ENCODE data around the gene ERBB4.

The ERBB4 gene

DNA sequence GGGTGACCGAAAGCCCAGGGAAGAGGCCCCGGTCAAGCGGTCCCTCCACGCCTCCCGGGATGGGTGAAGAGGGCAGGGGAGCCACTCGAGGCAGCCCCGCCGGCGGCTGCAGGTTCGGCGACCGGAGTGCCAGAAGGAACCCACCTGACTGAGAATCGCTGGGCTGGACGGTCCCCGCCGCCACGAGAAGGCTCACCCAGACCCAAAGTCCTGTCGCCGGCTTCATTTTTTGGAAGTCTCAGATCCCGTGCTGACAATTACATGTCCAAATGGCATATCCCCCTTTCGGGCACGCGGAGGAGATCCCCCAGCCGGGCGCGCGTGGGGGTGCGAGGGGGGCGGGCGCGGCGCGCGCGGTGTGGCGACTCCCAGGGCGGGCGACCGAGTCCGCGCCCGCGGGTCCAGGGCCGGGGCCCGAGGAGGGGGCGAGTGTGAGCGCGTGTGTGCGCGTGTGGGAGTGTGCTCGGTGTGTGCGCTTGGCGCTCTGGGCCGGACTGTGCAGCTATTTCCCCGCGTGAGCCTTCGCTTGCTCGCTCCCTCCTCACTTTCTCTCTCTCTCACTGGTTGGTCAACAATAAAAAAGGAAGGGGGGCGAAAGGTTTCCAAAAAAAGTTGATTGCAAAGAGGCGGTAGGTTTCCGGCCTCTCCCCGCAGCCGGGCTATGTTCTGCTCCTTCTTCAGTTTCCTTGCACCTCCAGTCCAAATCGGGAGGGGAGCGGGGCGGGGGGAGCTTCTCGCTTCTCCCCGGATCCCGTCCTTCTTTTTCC, at the start of gene ERBB4:
Gene ERBB4 (minus strand): TSS at position 498 of the 767 bp plus-strand sequence. CDS start 272 bp downstream, at position 226.
- no peak for DNase-seq (ENCODE audit: low read depth in 2 of 2, low spot score in 1 of 2)

DNA sequence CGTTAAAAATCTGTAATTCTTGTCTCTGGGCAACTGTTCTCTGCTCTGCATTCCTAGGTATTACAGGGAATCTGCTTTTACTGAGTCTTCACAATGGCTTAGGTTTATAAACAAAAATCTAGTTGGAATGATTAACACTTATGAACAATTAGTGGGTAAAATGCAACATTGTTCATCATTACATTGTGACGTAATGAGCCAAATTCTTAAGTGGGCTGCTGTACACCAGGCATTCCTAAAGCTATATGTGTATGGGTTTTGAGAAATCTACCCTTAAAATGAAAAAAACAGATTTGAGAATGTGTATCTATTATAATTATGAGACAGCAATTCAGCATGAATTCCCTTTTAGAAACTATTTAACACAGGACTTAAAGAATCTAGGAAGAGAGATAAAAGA, 41.5 kb upstream of the ERBB4 start:
- no peak for DNase-seq (ENCODE audit: low read depth in 2 of 2, low spot score in 1 of 2)

DNA sequence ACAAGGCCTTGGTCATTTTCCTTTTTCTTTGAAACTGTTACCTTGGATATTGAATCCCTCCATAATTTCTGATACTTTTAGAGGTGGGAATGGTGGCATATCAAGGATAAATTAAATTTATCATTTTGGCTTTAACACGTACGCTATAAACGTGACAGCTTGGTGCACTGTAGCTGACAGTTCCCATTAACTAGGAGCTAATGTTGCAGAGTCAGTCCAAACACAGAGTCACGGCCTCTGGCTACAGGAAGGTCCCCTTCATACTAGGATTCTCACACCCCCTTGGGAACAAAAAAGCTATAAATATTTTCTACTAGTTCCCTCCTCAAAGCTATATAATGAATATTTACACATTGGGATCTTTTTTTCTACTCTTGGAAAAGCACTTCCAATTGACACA, 17.7 kb upstream of the ERBB4 start:
- DNase-seq (ENCODE audit: low read depth in 2 of 2, low spot score in 1 of 2), result no peak

DNA sequence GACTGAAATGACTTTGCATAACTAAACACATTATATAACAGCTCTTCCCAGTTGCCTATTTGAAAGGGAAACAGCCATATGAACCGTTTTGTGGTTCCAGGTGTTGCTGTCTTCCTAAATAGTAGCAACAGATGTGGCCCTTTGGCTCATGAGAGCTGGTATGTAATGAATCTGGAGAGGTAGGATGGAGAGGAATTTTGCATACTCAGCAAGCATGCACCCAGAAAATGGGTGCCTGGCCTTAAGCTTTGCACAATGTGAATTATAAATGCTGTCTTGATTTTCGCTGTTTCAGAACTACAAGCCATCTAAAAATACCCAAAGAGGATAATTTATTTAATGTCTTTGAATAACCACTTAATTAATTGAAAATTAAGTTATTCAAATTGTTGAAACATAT, 15.6 kb upstream of the ERBB4 start:
- DNase-seq (ENCODE audit: low read depth in 2 of 2, low spot score in 1 of 2), result no peak

DNA sequence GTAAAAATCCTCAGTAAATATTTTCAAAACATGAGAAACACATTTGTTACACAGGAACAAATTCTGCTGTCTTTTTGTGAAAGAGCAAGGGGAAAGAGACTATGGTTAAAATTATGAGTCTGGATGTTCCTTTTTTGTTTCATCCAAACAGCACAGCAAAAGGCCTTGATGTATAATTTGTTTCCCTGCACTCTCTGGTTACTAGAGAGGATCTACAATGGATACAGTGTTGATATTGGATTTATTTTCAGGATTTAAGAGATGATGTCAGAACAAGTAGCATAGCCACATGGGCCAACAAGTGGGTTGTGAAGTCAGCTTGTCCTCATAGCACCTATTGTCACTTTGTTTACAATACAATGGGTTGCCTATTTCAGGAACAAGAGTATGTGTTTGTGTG, 11.3 kb upstream of the ERBB4 start:
- no peak for DNase-seq (ENCODE audit: low read depth in 2 of 2, low spot score in 1 of 2)

DNA sequence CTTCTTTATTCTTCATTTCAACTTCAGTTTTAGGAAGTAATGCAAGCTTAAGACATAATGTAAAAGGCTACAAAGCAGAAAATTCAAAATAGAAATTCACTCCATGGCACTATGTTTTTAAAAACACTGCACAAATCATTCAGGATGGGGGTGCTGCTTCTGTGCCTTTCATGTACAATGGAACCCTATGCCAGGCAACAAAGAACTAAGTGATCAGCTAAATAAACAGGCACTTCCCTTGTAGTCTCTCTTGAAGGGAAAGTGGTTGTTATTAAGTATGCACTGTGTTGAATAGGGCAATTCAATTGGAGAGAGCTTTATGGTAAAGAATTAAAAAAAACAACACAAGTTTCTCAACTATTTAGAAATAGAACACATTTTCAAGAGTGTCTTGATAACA, 10.9 kb upstream of the ERBB4 start:
- DNase-seq (ENCODE audit: low read depth in 2 of 2, low spot score in 1 of 2), result no peak

DNA sequence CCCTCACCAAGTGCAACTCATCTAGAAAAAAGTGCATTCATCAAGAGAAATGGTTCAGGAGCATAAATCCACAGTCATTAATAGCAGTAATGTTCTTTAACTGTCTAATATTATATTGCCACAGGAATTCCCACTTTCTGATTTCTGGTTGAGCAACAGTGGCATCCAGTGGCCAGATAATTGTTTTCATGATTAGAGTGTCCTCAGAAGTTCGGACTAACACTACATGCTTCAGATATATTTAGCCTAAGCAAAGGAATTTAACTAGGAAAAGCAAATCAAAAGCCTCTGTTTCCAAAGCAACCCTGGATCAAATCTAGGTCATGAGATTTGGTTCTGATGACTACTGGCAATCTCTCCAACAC, 9.8 kb upstream of the ERBB4 start:
- DNase-seq (ENCODE audit: low read depth in 2 of 2, low spot score in 1 of 2), result no peak

DNA sequence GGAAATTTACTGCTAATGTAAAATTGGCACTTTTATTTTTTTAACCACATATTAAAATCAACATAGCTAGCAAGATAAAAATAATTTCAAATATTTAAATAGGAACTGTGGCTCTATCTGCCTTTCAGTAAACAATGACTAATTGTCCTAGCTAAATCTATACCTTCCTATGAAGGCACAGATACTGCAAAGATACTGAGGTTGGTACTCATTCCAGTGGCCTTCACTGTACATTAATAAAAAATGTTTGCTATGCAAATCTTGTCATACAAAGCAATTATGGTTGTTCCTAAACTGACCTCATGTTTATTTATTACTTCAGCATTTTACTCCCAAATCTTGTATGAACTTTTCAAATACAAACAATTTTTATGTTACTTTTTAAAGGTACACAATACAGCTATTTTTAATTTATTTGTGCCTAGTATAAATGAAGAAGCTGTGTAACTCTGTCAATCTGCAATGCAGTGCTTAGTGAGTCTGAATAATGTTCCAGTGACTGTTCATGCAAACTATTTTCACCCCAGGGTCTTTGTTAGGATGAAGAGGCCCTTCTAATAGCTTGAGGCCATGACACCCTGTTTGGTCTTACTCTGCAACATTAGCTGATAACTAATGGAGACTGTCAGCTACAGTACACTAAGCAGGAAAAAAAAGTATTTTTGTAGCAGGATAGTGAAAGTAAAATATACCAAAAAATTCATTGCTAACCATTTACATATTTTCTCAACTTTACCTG, 9.3 kb upstream of the ERBB4 start:
- no peak for DNase-seq (ENCODE audit: low read depth in 2 of 2, low spot score in 1 of 2)

DNA sequence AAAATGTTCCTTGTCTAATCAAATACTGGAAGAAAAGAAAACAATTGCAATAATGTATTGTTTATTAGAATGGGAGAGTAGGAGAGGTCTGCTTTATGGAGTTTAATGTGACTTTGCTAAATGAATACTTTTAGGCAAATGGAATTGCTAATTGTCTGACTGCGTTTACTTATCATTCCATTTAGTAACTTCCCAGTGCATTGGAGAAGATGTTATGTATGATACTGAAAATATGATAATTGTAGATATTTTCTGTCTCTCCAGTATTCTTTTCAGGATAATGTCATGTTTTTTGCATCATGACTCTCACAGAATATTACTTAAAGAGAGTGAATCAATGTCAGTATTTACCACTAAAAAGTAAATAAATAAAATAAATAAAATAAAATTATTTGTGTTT, 8.1 kb upstream of the ERBB4 start:
- DNase-seq (ENCODE audit: low read depth in 2 of 2, low spot score in 1 of 2), result no peak

DNA sequence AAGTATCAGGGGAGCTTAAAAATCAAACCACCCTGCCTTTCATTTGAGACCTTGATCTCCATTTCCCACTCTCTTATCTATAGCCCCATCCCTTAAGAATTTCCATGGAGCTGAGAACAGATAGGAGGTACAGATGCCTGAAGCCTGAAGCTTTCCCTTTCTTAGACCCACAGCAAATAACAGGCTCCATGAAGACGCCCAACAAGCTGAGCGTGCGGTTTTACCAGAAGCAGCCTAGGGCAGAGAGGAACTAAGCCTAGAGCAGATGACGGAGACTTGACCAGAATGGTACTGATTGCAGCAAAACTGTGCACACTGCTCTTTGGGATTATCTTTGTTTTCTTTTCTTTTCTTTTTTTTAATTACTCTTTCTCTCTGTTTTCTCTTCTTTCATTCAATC, 1.7 kb upstream of the ERBB4 start:
- DNase-seq (ENCODE audit: low read depth in 2 of 2, low spot score in 1 of 2), result no peak

DNA sequence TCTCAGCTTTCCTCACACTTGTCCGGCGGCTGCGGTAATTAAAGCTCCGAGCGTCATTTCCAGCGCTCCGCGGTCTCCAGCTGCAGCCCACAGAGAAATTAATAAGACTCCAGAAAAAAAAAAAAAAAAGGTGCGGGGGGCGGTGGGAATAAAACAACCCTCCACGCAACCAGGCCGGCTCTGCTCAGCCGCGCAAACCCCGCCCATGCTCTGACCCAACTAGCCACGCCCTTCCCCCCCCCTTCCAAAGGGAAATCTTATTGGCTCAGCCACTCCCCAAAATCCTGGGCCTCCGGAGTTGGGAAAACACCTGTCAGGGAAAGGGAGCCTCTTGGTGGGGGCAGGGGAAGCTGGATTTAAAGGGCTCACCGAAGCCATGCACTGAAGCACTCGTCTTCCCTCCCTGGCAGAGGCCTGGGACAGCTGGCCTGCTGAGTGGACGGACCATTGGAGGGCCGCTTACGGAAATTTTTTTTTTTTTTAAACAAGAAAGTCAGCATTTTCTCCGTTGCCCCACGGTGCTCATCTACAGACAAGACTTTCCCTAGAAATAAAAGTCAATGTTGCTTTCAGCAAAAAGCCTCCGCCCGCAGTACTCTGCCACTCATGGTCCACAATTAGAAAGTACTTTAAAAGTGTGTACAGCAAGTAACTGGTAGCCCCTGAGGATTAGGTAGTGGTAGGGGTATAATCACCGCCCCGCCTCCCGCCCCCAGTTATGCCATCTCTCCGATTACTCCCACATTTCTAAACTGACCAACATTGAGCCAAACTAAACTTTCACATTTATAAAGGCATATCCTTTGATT, 674 bp upstream of the ERBB4 start:
- no peak for DNase-seq (ENCODE audit: low read depth in 2 of 2, low spot score in 1 of 2)

DNA sequence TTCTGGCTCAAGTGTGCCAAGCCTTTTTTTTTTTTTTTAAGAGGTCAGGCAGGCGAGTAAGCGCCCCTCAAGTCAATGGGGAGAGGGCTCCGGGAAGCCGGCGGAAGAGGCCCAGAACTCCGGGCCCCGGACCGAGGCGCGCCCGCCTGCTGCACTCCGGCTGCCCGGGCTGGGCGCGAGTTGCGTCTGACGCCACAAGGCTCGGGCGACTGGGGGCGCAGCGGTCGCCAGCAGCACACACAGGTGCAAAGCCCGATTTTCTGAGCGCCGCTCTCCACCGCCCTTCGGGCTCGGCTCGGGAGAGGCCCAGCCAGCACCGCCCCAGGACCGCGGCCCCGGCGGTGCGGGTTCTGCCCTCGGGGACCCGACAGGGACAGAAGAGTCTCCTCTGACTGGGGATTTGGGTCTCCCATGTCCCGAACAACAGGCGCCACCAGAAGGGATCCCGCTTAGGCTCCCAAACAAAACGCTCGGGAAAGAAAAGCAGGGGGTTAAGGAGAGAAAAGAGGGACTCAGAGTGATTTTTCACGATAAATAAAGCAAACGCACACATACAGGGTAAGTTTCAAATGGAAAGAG, 787 bp downstream of the ERBB4 start:
- no peak for DNase-seq (ENCODE audit: low read depth in 2 of 2, low spot score in 1 of 2)

DNA sequence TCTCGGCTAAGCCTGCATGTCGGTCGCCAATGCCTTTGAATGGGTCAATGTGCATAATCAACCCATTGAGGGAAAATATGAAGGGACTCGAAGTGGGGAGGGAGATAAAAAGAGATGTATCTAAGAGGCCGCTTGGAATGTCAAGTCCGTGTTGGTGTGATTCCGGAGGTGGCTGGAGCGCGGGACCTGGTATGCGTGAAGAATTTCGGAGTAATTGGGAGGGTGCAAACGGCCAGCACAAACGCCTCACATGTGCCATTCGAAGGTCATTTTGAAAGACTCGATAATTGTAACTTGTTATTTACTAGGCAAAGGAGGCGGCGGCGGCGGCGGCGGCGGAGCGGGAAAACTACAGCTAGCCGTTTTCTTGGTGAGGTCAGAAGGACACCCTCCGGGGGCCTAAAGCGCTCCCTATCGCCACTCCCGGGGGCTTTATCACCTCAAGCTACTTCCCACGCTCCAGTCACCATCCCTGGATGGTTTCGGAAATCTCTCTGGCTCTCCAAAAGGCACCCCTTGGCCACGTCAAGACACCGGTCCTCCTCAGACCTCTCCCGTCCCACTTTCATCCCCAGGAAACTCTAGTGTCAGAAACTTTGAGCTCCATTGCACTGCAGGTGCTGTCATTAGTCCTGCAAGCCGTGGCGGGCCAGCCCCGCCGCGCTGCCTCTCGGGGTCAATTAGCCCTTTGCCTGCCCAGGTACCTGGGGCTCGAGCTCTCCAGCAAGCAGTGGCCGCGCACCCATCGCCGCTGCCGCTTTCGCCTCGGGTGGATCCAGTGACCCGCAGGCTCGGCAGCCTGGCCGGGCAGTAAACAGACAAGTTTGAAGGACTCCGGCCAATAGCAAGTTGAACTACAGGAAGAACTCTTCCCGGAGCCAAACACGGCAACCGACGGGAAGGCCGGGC, 1.5 kb downstream of the ERBB4 start:
- DNase-seq (ENCODE audit: low read depth in 2 of 2, low spot score in 1 of 2), result no peak

DNA sequence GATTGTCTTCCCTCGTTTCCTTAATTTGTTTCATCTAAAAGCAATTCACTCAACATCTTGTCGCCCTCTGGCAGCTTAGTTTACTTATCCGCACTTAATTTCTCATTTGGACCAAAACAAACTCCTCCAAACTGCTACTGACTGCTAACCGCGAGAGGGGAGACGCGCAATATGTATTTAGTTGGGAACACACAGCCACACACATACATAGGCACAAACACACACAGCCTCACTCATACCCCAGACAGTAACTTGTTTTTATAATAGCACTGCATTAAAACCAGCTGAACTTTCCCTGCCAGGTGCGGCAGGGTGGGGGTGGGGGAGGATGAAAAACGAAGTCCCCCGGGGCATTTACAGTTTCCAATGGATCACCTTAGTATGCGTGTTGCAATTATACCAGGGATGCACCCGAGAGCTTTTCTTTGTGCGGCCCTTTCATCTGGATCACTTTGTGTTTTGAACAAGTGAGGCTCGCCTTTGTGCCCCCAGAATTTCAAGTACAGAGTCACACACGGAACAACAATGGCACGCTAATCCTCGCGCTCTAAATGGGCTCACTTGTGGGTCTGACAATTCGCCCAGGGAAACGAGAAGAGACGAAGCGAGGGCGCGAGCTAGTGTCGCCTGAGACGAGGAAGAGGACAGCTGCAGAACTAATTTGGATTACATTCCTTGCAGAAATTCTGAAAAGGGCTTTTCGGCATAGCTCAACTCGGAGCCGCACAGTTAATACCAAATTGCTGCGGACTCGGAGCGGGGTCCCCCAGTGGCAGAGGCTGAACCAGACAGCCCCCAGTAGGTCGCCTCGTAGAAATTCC, 2.4 kb downstream of the ERBB4 start:
- no peak for DNase-seq (ENCODE audit: low read depth in 2 of 2, low spot score in 1 of 2)

DNA sequence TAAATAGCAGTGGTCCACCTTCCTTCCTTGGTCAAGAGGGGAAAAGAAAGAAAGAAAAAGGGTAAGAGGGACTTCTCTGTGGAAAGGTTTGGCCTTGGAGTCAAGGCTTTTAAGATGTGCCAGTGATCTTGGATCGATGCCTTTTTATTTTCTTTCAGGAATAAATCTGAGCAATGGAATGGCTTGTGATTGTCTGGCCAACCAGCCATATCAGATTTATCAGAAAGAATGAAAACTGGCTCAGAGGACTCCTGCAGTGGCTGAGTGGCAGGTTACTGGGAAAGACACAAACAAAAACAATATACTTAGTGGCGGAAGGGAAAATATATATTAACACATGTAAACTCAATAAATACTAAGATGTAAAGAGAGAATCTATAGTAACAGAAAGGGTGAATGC, 4.3 kb downstream of the ERBB4 start:
- DNase-seq (ENCODE audit: low read depth in 2 of 2, low spot score in 1 of 2), result no peak

DNA sequence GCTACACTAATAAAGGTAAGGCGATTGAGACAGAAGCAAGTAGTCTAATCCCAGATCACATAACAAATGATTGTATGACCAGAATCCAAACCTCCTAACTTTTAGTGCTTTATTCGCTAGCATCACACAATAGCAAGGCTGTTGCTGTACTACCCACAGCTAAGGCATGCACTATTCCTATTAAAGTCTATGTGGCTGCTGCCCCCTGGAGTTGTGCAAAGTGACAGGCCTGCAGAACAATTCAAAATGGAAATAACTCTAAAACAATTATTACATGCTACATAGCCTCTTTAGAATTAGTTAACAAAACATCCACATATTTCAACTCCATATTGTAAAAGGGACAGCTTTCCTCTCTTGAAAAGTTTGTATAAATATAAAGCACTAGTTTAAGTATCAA, 6.0 kb downstream of the ERBB4 start:
- DNase-seq (ENCODE audit: low read depth in 2 of 2, low spot score in 1 of 2), result no peak

DNA sequence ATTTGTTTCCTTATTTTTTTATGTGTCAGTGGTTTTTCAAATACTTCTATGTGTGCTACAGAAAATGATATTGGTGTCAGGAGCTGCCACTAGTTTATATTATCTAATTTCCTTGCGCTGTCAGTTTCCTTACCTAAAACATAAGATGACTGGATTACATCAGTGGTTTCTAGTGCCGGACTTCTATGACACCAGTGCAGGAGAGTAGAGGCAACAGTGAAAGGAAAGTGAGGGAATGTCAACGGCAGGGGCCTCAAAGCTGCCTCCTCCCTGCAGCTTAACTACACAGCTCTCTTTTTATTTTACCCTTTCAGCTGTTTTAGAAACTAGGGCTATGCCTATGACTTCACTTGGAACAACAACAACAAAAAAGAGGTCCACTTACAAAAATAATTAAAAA, 6.5 kb downstream of the ERBB4 start:
- DNase-seq (ENCODE audit: low read depth in 2 of 2, low spot score in 1 of 2), result no peak

DNA sequence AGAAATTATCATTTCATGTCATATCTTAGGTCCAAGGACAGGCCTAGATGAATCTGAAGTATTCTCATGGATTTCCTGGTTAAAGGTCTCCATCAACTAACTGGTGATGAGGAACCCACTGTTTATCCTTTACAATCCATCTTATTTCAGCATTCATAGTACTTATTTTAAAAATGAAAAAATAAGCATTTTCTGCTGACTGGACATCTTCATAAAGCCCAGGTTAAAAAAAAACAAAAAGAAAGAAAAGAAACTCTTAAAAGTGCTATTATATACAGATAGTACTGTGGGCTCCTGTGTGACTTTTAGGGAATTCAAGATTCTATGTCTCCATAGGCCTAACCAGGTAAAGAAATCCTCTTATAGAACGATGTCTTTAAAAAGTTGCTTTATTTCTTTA, 7.1 kb downstream of the ERBB4 start:
- DNase-seq (ENCODE audit: low read depth in 2 of 2, low spot score in 1 of 2), result no peak

DNA sequence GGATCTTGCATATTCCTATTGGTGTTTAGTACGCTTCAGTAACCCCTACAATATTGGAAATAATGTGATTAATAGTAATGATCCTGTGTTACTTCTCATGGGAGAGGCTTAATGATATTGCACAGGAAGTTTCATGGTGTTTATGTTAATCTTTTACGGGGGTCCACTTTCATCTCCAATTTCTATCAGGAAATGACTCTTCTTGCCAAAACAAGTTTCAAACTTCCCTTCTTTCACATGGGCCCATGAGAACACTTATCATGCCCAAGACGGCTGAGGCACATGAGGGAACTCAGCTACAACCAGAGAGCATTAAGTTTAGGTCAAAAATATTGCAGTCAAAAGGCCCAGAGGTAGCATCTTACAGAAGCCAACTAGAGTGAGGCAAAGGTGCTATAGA, 7.6 kb downstream of the ERBB4 start:
- no peak for DNase-seq (ENCODE audit: low read depth in 2 of 2, low spot score in 1 of 2)

DNA sequence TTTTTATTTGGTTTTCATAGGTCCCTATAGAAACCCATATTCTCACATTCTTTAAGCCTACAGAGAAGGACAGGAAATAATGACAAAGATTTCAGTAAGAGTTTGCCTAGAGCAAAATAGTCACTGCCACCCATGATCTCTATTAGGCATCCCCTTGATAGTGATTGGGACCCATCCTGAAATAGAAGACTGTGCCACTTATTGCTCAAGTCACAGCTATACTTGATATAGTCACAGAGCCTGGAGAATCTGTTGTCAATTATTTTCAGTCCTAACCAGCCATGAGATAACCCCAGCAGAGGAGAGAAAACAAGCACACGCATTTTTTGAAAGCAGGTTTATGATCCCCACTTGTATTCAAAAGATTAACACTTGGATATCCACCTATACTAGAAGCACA, 8.2 kb downstream of the ERBB4 start:
- DNase-seq (ENCODE audit: low read depth in 2 of 2, low spot score in 1 of 2), result no peak
